WI38 (cell line): ENCODE measurements around the gene USP32.
"Not testable (repeated sequence)": the region's sequence is repeated elsewhere in the genome, so short reads cannot be mapped to it uniquely, and the experiment has no call there.

Source experiments
- H3K4me3 ChIP-seq: 2 replicates; pipeline ENCODE4 v1.5.1; 2011; ENCODE audit warnings: low read depth, mild to moderate bottlenecking, control low read depth, low read length
- CTCF ChIP-seq: IDR thresholded peaks from 2 replicates; pipeline ENCODE4 v1.5.1; 2012; ENCODE audit warnings: low read depth, mild to moderate bottlenecking, control low read depth, low read length

The USP32 gene

GRCh38 chr17:60323754-60324153, 68.2 kb downstream of the USP32 start:
- no peak for TF ChIP-seq CTCF
- H3K4me3 ChIP-seq: no peak overlapping the region

DNA sequence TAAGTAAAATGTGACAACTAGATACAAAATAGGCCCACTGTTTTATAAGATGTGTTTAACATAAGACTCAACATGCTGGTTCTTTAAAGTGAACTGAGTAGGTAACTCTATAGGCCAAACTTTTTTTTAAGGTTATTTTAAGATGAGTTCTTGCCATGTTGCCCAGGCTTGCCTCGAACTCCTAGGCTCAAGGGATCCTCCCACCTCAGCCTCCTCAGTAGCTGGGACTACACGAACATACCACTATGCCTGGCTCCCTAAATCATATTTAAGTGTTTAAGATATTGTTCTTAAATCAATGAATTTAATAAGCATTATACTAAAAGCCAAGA, 69.9 kb downstream of the USP32 start:
- H3K4me3 ChIP-seq: no peak overlapping the region
- TF ChIP-seq CTCF: no peak

- no peak overlapping the region for H3K4me3 ChIP-seq
- TF ChIP-seq CTCF: no peak
Observed at GRCh38 chr17:60321336-60322055, 70.4 kb downstream of the USP32 start.

- no peak for TF ChIP-seq CTCF
- H3K4me3 ChIP-seq: no peak overlapping the region
Observed at GRCh38 chr17:60318830-60319229, 73.1 kb downstream of the USP32 start.

- no peak overlapping the region for H3K4me3 ChIP-seq
- TF ChIP-seq CTCF: no peak
Observed at GRCh38 chr17:60318326-60318725, 73.6 kb downstream of the USP32 start.

GRCh38 chr17:60315650-60316049, 76.3 kb downstream of the USP32 start:
- TF ChIP-seq CTCF: no peak
- H3K4me3 ChIP-seq: no peak overlapping the region

DNA sequence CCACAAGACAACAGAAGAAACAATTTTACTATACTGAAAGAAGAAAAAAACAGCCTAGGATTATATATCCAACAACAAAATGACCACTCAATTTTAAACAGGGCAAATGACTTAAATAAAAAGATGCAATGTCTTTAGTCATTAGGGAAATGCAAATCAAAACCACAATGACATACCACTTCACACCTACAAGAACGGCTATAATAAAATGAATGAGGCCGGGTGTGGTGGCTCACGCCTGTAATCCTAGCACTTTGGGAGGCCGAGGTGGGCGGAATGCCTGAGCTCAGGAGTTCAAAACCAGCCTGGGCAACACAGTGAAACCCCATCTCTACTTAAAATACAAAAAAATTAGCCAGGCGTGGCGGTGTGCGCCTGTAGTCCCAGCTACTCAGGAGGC, 77.0 kb downstream of the USP32 start:
- H3K4me3 ChIP-seq: not testable (repeated sequence)

GRCh38 chr17:60314423-60314822, 77.5 kb downstream of the USP32 start:
- no peak for TF ChIP-seq CTCF
- H3K4me3 ChIP-seq: no peak overlapping the region
